ENCODE data around the gene COQ8B. TPM values are rescaled to one million over a fixed set of nuclear protein-coding genes. Genes with fewer than 3 reads are reported as not detected.
A peak's percentile ranks its signal among the peaks of the same experiment; 100 is the strongest.

The COQ8B gene
- total RNA-seq, 1 experiment from 2014 or later, result 35.7 TPM

- intact Hi-C loops (cut with micrococcal nuclease; ENCODE audit: unreplicated experiment), result no loop called here
These were observed 20.5 kb upstream of the COQ8B start for GRCh38 chr19:40737102-40737644.

GRCh38 chr19:40736661-40737060, 20.0 kb upstream of the COQ8B start:
- CTCF ChIA-PET, result no interaction called here

More at GRCh38 chr19:40737102-40737644, 20.5 kb upstream of the COQ8B start:
- Mint-ChIP-seq H3K27ac (ENCODE audit: unreplicated experiment) (no peak overlapping the region), H3K36me3 (ENCODE audit: insufficient read depth, unreplicated experiment) (peaks cover 98% of the 10 kb centered on the region), H3K27me3 (ENCODE audit: insufficient read depth, unreplicated experiment) (no peaks in the 10 kb centered on the region), H3K4me3 (ENCODE audit: unreplicated experiment) (no peak overlapping the region), H3K9me3 (ENCODE audit: unreplicated experiment) (no peaks in the 10 kb centered on the region), H3K4me1 (ENCODE audit: low read depth, unreplicated experiment) (peaks cover 19% of the 10 kb centered on the region)
- no peak for TF ChIP-seq CTCF (IDR thresholded peaks at IDR 0.05; ENCODE audit: insufficient read depth in 1 of 2, low read depth in 1 of 2, low read length in 1 of 2, severe bottlenecking in 1 of 2, unreplicated experiment in 1 of 2)
- no TSS peak for BruUV-seq (replicated peaks)
- no peaks in the 10 kb centered on the region for H3K9me3 ChIP-seq
- H3K4me3 ChIP-seq (ENCODE audit: low read depth, low read length), result no peak overlapping the region
- CTCF ChIA-PET, result no interaction called here
- no peak for DNase-seq
- H3K4me1 ChIP-seq, result no peaks in the 10 kb centered on the region
- peaks cover 16% of the 10 kb centered on the region for H3K36me3 ChIP-seq (ENCODE audit: control insufficient read depth, insufficient read depth, low read length)
- POLR2A ChIA-PET, result no interaction called here
- no peaks in the 10 kb centered on the region for H3K27me3 ChIP-seq (replicated peaks; ENCODE audit: control insufficient read depth, insufficient read depth, low read length)

GRCh38 chr19:40735013-40735771, 18.5 kb upstream of the COQ8B start:
- H3K27ac Mint-ChIP-seq (ENCODE audit: unreplicated experiment), result peak overlapping the region; percentile 22
- no peaks in the 10 kb centered on the region for H3K9me3 ChIP-seq

More at GRCh38 chr19:40736661-40737060, 20.0 kb upstream of the COQ8B start:
- no peaks in the 10 kb centered on the region for H3K27me3 ChIP-seq (replicated peaks; ENCODE audit: control insufficient read depth, insufficient read depth, low read length)
- POLR2A ChIA-PET, result no interaction called here
- H3K27ac Mint-ChIP-seq (ENCODE audit: unreplicated experiment), result no peak overlapping the region
- H3K27me3 Mint-ChIP-seq (ENCODE audit: insufficient read depth, unreplicated experiment), result no peaks in the 10 kb centered on the region
- BruUV-seq (replicated peaks), result no TSS peak
- intact Hi-C loops (cut with micrococcal nuclease; ENCODE audit: unreplicated experiment), result no loop called here
- no peak for TF ChIP-seq CTCF (IDR thresholded peaks at IDR 0.05; ENCODE audit: insufficient read depth in 1 of 2, low read depth in 1 of 2, low read length in 1 of 2, severe bottlenecking in 1 of 2, unreplicated experiment in 1 of 2)
- peaks cover 16% of the 10 kb centered on the region for H3K4me1 Mint-ChIP-seq (ENCODE audit: low read depth, unreplicated experiment)
- no peak overlapping the region for H3K4me3 ChIP-seq (ENCODE audit: low read depth, low read length)
- no peaks in the 10 kb centered on the region for H3K9me3 Mint-ChIP-seq (ENCODE audit: unreplicated experiment)
- no peak overlapping the region for H3K4me3 Mint-ChIP-seq (ENCODE audit: unreplicated experiment)
- no peaks in the 10 kb centered on the region for H3K9me3 ChIP-seq
- H3K4me1 ChIP-seq, result no peaks in the 10 kb centered on the region
- DNase-seq, result no peak
- H3K36me3 ChIP-seq (ENCODE audit: control insufficient read depth, insufficient read depth, low read length), result peaks cover 16% of the 10 kb centered on the region
- peaks cover 98% of the 10 kb centered on the region for H3K36me3 Mint-ChIP-seq (ENCODE audit: insufficient read depth, unreplicated experiment)

More at GRCh38 chr19:40735013-40735771, 18.5 kb upstream of the COQ8B start:
- H3K4me3 Mint-ChIP-seq (ENCODE audit: unreplicated experiment), result no peak overlapping the region
- H3K9me3 Mint-ChIP-seq (ENCODE audit: unreplicated experiment), result no peaks in the 10 kb centered on the region
- peaks cover 18% of the 10 kb centered on the region for H3K36me3 ChIP-seq (ENCODE audit: control insufficient read depth, insufficient read depth, low read length)
- peaks cover 14% of the 10 kb centered on the region for H3K4me1 Mint-ChIP-seq (ENCODE audit: low read depth, unreplicated experiment)
- intact Hi-C loops (cut with micrococcal nuclease; ENCODE audit: unreplicated experiment), result no loop called here
- H3K27me3 ChIP-seq (replicated peaks; ENCODE audit: control insufficient read depth, insufficient read depth, low read length), result no peaks in the 10 kb centered on the region
- no peaks in the 10 kb centered on the region for H3K27me3 Mint-ChIP-seq (ENCODE audit: insufficient read depth, unreplicated experiment)
- ChIA-PET CTCF (no interaction called here), POLR2A (interaction anchor here (1.1 kb wide), 1 partner anchor 10 kb away, joined by 3 read pairs; no protein-coding TSS in a partner anchor)
- TF ChIP-seq CTCF (IDR thresholded peaks at IDR 0.05; ENCODE audit: insufficient read depth in 1 of 2, low read depth in 1 of 2, low read length in 1 of 2, severe bottlenecking in 1 of 2, unreplicated experiment in 1 of 2), result no peak
- H3K36me3 Mint-ChIP-seq (ENCODE audit: insufficient read depth, unreplicated experiment), result peaks cover 98% of the 10 kb centered on the region
- no peak overlapping the region for H3K4me3 ChIP-seq (ENCODE audit: low read depth, low read length)
- no TSS peak for BruUV-seq (replicated peaks)
- DNase-seq, result no peak
- H3K4me1 ChIP-seq, result no peaks in the 10 kb centered on the region

Measured in Caco-2 (cell line).